Caco-2 (cell line): ENCODE data around the gene GMIP. TPM values are rescaled to one million over a fixed set of nuclear protein-coding genes. Genes with fewer than 3 reads are reported as not detected.

Experiments used
- BruUV-seq: library from RNA; stranded (reverse); fragments of 400-500 nt; replicated peaks from 2 replicates; lab custom pipeline; 2021; lab: Mats Ljungman, UMichigan
- CTCF ChIA-PET: fragments of 300-600 bp; sonication (Branson Sonifier 250); formaldehyde crosslinking; loops from one replicate; lab custom pipeline; 2022; ENCODE audit warnings: antibody characterized with exemption; lab: Charles Lee
- POLR2A ChIA-PET: fragments of 300-600 bp; sonication (Branson Sonifier 250); formaldehyde crosslinking; loops from one replicate; lab custom pipeline; 2022; ENCODE audit warnings: antibody characterized with exemption; lab: Charles Lee
- DNase-seq, 2 experiments: peaks; one replicate each; pipeline versions ENCODE4 v3.0.0 to v3.0.0-alpha.2; 2020 to 2022
- H3K27me3 ChIP-seq: replicated peaks from 2 replicates; pipeline ENCODE4 v1.6.0; 2011; ENCODE audit warnings: low read length; ENCODE audit not compliant: control insufficient read depth, insufficient read depth
- H3K36me3 ChIP-seq: 2 replicates; pipeline ENCODE4 v1.5.1; 2011; ENCODE audit warnings: low read length; ENCODE audit not compliant: control insufficient read depth, insufficient read depth
- H3K4me1 ChIP-seq: fragments of 250-450 bp; sonication (Bioruptor Pico); 2 replicates; pipeline ENCODE4 v1.5.1; 2020; ENCODE audit warnings: mild to moderate bottlenecking
- H3K4me3 ChIP-seq: 2 replicates; pipeline ENCODE4 v1.5.1; 2011; ENCODE audit warnings: low read depth, mild to moderate bottlenecking, control low read depth, low read length
- H3K9me3 ChIP-seq: fragments of 250-450 bp; sonication (Bioruptor Pico); 2 replicates; pipeline ENCODE4 v1.5.1; 2020; ENCODE audit warnings: mild to moderate bottlenecking, moderate library complexity
- H3K27ac Mint-ChIP-seq: one replicate; pipeline ENCODE4 v1.8.0; 2022; ENCODE audit warnings: mixed read lengths; ENCODE audit not compliant: unreplicated experiment
- H3K27me3 Mint-ChIP-seq: one replicate; pipeline ENCODE4 v1.8.0; 2022; ENCODE audit warnings: mixed read lengths; ENCODE audit not compliant: insufficient read depth, unreplicated experiment
- H3K36me3 Mint-ChIP-seq: one replicate; pipeline ENCODE4 v1.8.0; 2022; ENCODE audit warnings: mild to moderate bottlenecking, mixed read lengths; ENCODE audit not compliant: insufficient read depth, unreplicated experiment
- H3K4me1 Mint-ChIP-seq: one replicate; pipeline ENCODE4 v1.8.0; 2022; ENCODE audit warnings: low read depth, mixed read lengths; ENCODE audit not compliant: unreplicated experiment
- H3K4me3 Mint-ChIP-seq: one replicate; pipeline ENCODE4 v1.8.0; 2022; ENCODE audit warnings: mild to moderate bottlenecking, moderate library complexity, mixed read lengths; ENCODE audit not compliant: unreplicated experiment
- H3K9me3 Mint-ChIP-seq: one replicate; pipeline ENCODE4 v1.8.0; 2022; ENCODE audit warnings: mixed read lengths; ENCODE audit not compliant: unreplicated experiment
- CTCF ChIP-seq, 2 experiments: fragments of 200-600 bp in 1 of 2; IDR thresholded peaks; 1 replicate in 1 of 2; 2 replicates in 1 of 2; pipeline versions ENCODE4 v1.5.1 to v1.8.0; 2011 to 2022; ENCODE audit warnings: antibody characterized with exemption in 1 of 2, control low read depth in 1 of 2, inconsistent platforms in 1 of 2, low read depth in 1 of 2, low read length in 1 of 2, mild to moderate bottlenecking in 1 of 2, moderate library complexity in 1 of 2; ENCODE audit not compliant: insufficient read depth in 1 of 2, severe bottlenecking in 1 of 2, unreplicated experiment in 1 of 2
- intact Hi-C: fragments of 100-400 bp; cut with micrococcal nuclease; formaldehyde crosslinking; loops from one replicate; pipeline ENCODE4 v1.10.0; 2022; ENCODE audit not compliant: unreplicated experiment
- total RNA-seq: library from RNA; stranded (reverse); gene quantifications from 2 replicates; pipeline ENCODE4 v1.2.3, GENCODE V29; 2022

Gene GMIP
- total RNA-seq, 1 experiment from 2014 or later = 8.6 TPM

- Histone ChIP-seq H3K4me1 (no peaks in the 10 kb centered on the region), H3K36me3 (no peaks in the 10 kb centered on the region), H3K27me3 (no peaks in the 10 kb centered on the region), H3K4me3 (no peak overlapping the region), H3K9me3 (no peaks in the 10 kb centered on the region)
- no peak for TF ChIP-seq CTCF (IDR thresholded peaks at IDR 0.05; ENCODE audit: insufficient read depth in 1 of 2, low read depth in 1 of 2, low read length in 1 of 2, severe bottlenecking in 1 of 2, unreplicated experiment in 1 of 2)
- Mint-ChIP-seq H3K36me3 (peaks cover 7% of the 10 kb centered on the region), H3K27ac (no peak overlapping the region), H3K4me1 (peaks cover 6% of the 10 kb centered on the region), H3K4me3 (no peak overlapping the region), H3K27me3 (no peaks in the 10 kb centered on the region), H3K9me3 (no peaks in the 10 kb centered on the region)
- intact Hi-C loops = no loop called here
- BruUV-seq = no TSS peak
- ChIA-PET POLR2A (no interaction called here), CTCF (no interaction called here)
- DNase-seq = no peak
Measured at GRCh38 chr19:19580418-19580817, 63.0 kb downstream of the GMIP start.

GRCh38 chr19:19579533-19580361 is 63.7 kb downstream of the GMIP start:
- no peaks in the 10 kb centered on the region for H3K27me3 ChIP-seq
- H3K36me3 ChIP-seq = no peaks in the 10 kb centered on the region
- no peaks in the 10 kb centered on the region for H3K4me1 ChIP-seq
- H3K27ac Mint-ChIP-seq = no peak overlapping the region
- peaks cover 9% of the 10 kb centered on the region for H3K36me3 Mint-ChIP-seq
- BruUV-seq = no TSS peak
- H3K9me3 ChIP-seq = no peaks in the 10 kb centered on the region
- DNase-seq = no peak
- no peak overlapping the region for H3K4me3 Mint-ChIP-seq
- POLR2A ChIA-PET = no interaction called here
- H3K4me3 ChIP-seq = no peak overlapping the region
- no peaks in the 10 kb centered on the region for H3K9me3 Mint-ChIP-seq
- H3K27me3 Mint-ChIP-seq = no peaks in the 10 kb centered on the region
- no peak for TF ChIP-seq CTCF (IDR thresholded peaks at IDR 0.05; ENCODE audit: insufficient read depth in 1 of 2, low read depth in 1 of 2, low read length in 1 of 2, severe bottlenecking in 1 of 2, unreplicated experiment in 1 of 2)
- CTCF ChIA-PET = no interaction called here
- peaks cover 7% of the 10 kb centered on the region for H3K4me1 Mint-ChIP-seq
- intact Hi-C loops = no loop called here

Other genes with a start within 250 kb of the GMIP start
- gene GATAD2A, start 238.0 kb downstream of the GMIP start, total RNA-seq = 118 and 126 TPM in 2 replicates
- 3.1 and 3.8 TPM in 2 replicates for gene TSSK6, start 128.1 kb downstream of the GMIP start, total RNA-seq
- 345 and 355 TPM in 2 replicates for gene NDUFA13, start 127.4 kb downstream of the GMIP start, total RNA-seq
- gene YJEFN3, start 114.7 kb downstream of the GMIP start, total RNA-seq = 6.7 and 8.1 TPM in 2 replicates
- 1.1 and 1.3 TPM in 2 replicates for gene CILP2, start 105.4 kb downstream of the GMIP start, total RNA-seq
- 3.5 and 3.6 TPM in 2 replicates for gene PBX4, start 25.0 kb downstream of the GMIP start, total RNA-seq
- 29.3 and 31.3 TPM in 2 replicates for gene LPAR2, start 15.4 kb downstream of the GMIP start, total RNA-seq
- 83.0 and 93.1 TPM in 2 replicates for gene ATP13A1, start 20.0 kb upstream of the GMIP start, total RNA-seq
- gene ZNF101, start 25.2 kb upstream of the GMIP start, total RNA-seq = 11.8 and 12.5 TPM in 2 replicates
- gene ZNF14, start 89.5 kb upstream of the GMIP start, total RNA-seq = 4.5 and 4.9 TPM in 2 replicates
- gene ZNF506, start 178.1 kb upstream of the GMIP start, total RNA-seq = 8.1 and 9.4 TPM in 2 replicates
- 6.4 and 7.1 TPM in 2 replicates for gene ZNF253, start 222.2 kb upstream of the GMIP start, total RNA-seq